ENCODE results near the gene PHACTR3. TPM values are rescaled to one million over a fixed set of nuclear protein-coding genes. Genes with fewer than 3 reads are reported as not detected.

Gene PHACTR3
- total RNA-seq, 1 experiment from 2014 or later = not detected

DNA sequence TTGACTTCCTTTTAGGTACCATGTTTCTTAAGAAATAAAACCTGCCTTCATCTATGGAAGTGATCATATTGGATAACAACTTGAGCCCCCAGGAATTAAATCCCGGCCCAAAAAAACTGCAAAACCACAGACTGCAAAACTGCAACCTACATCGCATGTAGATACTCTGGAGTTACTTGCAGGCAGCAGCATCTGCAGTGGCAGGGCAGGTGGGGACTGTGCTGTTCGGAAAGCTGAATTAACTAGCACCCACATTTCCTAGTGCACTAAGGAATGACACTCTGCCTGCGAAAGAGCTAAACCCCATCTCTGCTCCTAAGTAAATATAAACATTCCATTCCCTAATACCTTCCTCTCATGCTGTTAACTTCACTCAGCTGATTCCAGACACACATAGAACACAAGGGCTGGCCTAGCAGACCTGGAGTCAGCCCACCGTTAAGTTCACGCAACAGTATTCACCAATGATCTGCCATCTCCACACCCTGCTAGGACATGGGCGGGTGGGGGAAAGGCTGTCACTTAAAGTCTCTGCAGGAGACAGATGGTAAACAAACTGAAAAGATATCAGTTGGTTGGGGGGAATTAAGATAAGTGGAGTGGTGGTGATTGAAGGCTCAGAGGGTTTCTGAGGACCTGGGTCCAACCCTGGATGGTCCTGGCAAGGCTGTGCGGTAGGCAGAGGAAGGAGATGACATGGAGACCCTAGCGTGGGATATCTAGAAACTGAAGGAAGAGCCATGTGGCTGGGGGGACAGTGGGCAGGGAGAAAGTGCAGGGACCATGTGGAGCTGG lies 200.7 kb downstream of the PHACTR3 start:
- DNase-seq = peak; percentile 12
- Histone ChIP-seq H4K20me1 (ENCODE audit: control insufficient read depth, insufficient read depth, insufficient read length) (no peaks in the 10 kb centered on the region), H3K79me1 (ENCODE audit: insufficient read depth, low read depth, low read length, poor library complexity, severe bottlenecking) (no peaks in the 10 kb centered on the region), H2BK120ac (ENCODE audit: low read depth, low read length, poor library complexity, severe bottlenecking) (no peak overlapping the region), H4K91ac (ENCODE audit: insufficient read length, low read depth, low read length) (no peak overlapping the region), H3K14ac (ENCODE audit: insufficient read depth, low read length) (no peak overlapping the region), H2BK20ac (ENCODE audit: low read depth, low read length, poor library complexity, severe bottlenecking) (no peak overlapping the region), H2BK15ac (ENCODE audit: low read depth, low read length) (no peak overlapping the region), H3K4ac (ENCODE audit: low read depth, low read length) (no peak overlapping the region), H3K56ac (ENCODE audit: insufficient read length, low read depth, low read length) (no peak overlapping the region), H3K23me2 (ENCODE audit: insufficient read length, low read depth, low read length, poor library complexity, severe bottlenecking) (no peaks in the 10 kb centered on the region), H3K18ac (ENCODE audit: insufficient read length, low read depth, low read length) (no peak overlapping the region), H3K79me2 (ENCODE audit: insufficient read depth, low read length) (no peaks in the 10 kb centered on the region), H3K9me3 (ENCODE audit: control insufficient read depth, low read depth, low read length) (no peaks in the 10 kb centered on the region), H2BK12ac (ENCODE audit: insufficient read length, low read depth, low read length) (no peak overlapping the region), H3K9ac (ENCODE audit: extremely low read depth, insufficient read length, low read length) (no peak overlapping the region), H3K4me1 (ENCODE audit: insufficient read depth, low read length) (no peaks in the 10 kb centered on the region), H3K27ac (ENCODE audit: insufficient read length, low read depth, low read length) (no peak overlapping the region), H3T11ph (ENCODE audit: low read length) (no peak overlapping the region), H3K27me3 (ENCODE audit: insufficient read depth, low read length) (no peaks in the 10 kb centered on the region), H4K5ac (ENCODE audit: insufficient read length, low read depth, low read length) (no peak overlapping the region), H2AFZ (ENCODE audit: low read length) (no peak overlapping the region), H4K8ac (replicated peaks; ENCODE audit: insufficient read length, low read depth, low read length) (no peak overlapping the region), H2BK5ac (ENCODE audit: insufficient read length, low read length) (no peak overlapping the region), H3K23ac (ENCODE audit: insufficient read length, low read depth, low read length) (no peak overlapping the region), H2AK5ac (ENCODE audit: insufficient read length, low read length) (no peak overlapping the region), H3K4me2 (ENCODE audit: insufficient read depth, insufficient read length, low read length) (no peak overlapping the region)
- TF ChIP-seq CTCF (conservative IDR thresholded peaks at IDR 0.05) = no peak
- no CpG with 5 or more reads among the region's 9 CpGs for WGBS (ENCODE audit: extremely low coverage, insufficient read length, low lambda C conversion rate)
- H3K36me3 Mint-ChIP-seq (ENCODE audit: insufficient read depth in 1 of 3, low read depth in 3 of 3) = peaks cover 0 to 6% (median 0%) of the 10 kb centered on the region in 3 experiments; a peak in 3 of 7 replicates
- peaks cover 18% of the 10 kb centered on the region for H3K27me3 Mint-ChIP-seq (ENCODE audit: low read depth)
- 0 out of 4 replicates have a peak, but pooled peaks cover 3 to 4% of the 10 kb centered on the region in 2 experiments for H3K4me1 Mint-ChIP-seq
- peak overlapping the region in 2 of 3 experiments; percentile 49 to 85; a peak in 4 of 7 replicates for H3K27ac Mint-ChIP-seq
- peaks cover 21 to 45% of the 10 kb centered on the region in 2 experiments for H3K9me3 Mint-ChIP-seq
- no peak overlapping the region for H3K4me3 Mint-ChIP-seq

Data from H9 (cell line).